GM19324 (cell line): ENCODE results near the gene THRA.

Experiments
- ATAC-seq: cut with Tn5 transposase; IDR thresholded peaks from one replicate; pipeline ENCODE4 v1.9.1; 2021; ENCODE audit warnings: mild to moderate bottlenecking, moderate library complexity; ENCODE audit not compliant: unreplicated experiment, low FRiP score

Gene THRA

GRCh38 chr17:40025991-40026815 is 36.6 kb upstream of the THRA start:
- ATAC-seq: no peak

- no peak for ATAC-seq
Measured at GRCh38 chr17:40026816-40027613, 35.8 kb upstream of the THRA start.

- no peak for ATAC-seq
Measured at GRCh38 chr17:40027614-40028012, 35.2 kb upstream of the THRA start.

GRCh38 chr17:40028595-40028994 is 34.2 kb upstream of the THRA start:
- ATAC-seq: no peak

GRCh38 chr17:40031706-40032105 is 31.1 kb upstream of the THRA start:
- ATAC-seq: no peak

GRCh38 chr17:40032322-40033320 is 30.1 kb upstream of the THRA start:
- no peak for ATAC-seq

GRCh38 chr17:40033339-40033738 is 29.4 kb upstream of the THRA start:
- ATAC-seq: no peak

GRCh38 chr17:40034426-40035161 is 28.2 kb upstream of the THRA start:
- ATAC-seq: no peak

- no peak for ATAC-seq
Measured at GRCh38 chr17:40035162-40035559, 27.6 kb upstream of the THRA start.

GRCh38 chr17:40038882-40039513 is 23.8 kb upstream of the THRA start:
- no peak for ATAC-seq

- ATAC-seq: no peak
Measured at GRCh38 chr17:40041196-40041595, 21.6 kb upstream of the THRA start.

GRCh38 chr17:40056379-40057015 is 6.3 kb upstream of the THRA start:
- ATAC-seq: no peak

GRCh38 chr17:40058186-40058784 is 4.5 kb upstream of the THRA start:
- no peak for ATAC-seq

- ATAC-seq: no peak
Measured at GRCh38 chr17:40058865-40059264, 3.9 kb upstream of the THRA start.

GRCh38 chr17:40059729-40060475 is 2.9 kb upstream of the THRA start:
- no peak for ATAC-seq

- no peak for ATAC-seq
Measured at GRCh38 chr17:40060887-40061608, 1.7 kb upstream of the THRA start.

- no peak for ATAC-seq
Measured at GRCh38 chr17:40061609-40062038, 1.1 kb upstream of the THRA start.
